LNCaP clone FGC (cell line): Measurements from ENCODE around the gene CAPS2.

Experiments
- DNase-seq: peaks from one replicate; pipeline ENCODE4 v3.0.0-alpha.2; 2011; ENCODE audit warnings: low read depth
- H3K4me3 ChIP-seq: 2 replicates; pipeline ENCODE4 v1.5.1; 2011; ENCODE audit warnings: mild to moderate bottlenecking, low read depth, low read length, control low read depth
- CTCF ChIP-seq: IDR thresholded peaks from 2 replicates; pipeline ENCODE4 v1.5.1; 2012; ENCODE audit warnings: mild to moderate bottlenecking; ENCODE audit not compliant: control insufficient read depth, insufficient read depth; ENCODE audit errors: extremely low read depth

Gene CAPS2

DNA sequence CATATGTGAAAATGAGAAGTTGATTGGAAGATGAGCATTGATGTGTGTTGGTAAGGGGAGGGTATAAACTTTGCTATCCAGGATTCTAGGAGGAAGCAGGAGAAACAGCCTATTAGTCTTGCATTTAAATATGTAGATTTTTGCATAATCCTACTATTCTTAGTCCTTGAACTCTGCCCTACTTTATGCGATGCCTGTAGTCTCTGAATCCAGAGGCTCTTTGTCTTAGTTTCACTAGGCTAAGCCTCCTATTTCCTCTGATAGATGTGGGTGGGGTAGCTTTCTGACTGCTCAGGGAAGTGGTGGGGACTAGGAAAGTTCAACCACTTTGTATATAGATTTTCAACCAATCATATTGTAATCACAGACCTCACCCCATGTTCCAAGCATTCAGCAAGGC is 71.0 kb downstream of the CAPS2 start:
- no peak for TF ChIP-seq CTCF
- no peak overlapping the region for H3K4me3 ChIP-seq
- DNase-seq, result no peak

- no peak overlapping the region for H3K4me3 ChIP-seq
- no peak for DNase-seq
- TF ChIP-seq CTCF, result no peak
These were observed 72.6 kb downstream of the CAPS2 start for GRCh38 chr12:75257510-75257909.

GRCh38 chr12:75245108-75245507 is 85.0 kb downstream of the CAPS2 start:
- H3K4me3 ChIP-seq, result no peak overlapping the region
- no peak for TF ChIP-seq CTCF
- DNase-seq, result no peak

DNA sequence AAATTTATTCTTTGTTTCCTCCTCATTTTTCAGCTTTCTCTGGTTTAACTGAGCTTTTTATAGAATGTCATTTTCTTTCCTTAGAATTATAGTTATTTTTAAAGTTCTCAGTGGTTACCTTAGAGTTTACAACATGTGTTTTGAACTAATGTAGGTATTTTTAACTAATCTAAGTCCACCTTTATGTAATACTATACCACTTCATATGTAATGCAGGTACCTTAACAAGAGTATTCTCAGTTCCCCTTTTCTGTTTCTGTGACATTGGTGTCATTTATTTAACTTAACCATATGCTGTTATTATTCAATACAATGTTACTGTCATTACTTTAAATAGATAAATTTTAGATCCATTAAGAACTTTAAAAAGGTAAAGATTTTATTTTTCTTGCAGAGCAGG is 90.1 kb downstream of the CAPS2 start:
- DNase-seq, result no peak
- H3K4me3 ChIP-seq, result no peak overlapping the region
- no peak for TF ChIP-seq CTCF

- TF ChIP-seq CTCF, result no peak
- DNase-seq, result peak; percentile 4
- H3K4me3 ChIP-seq, result no peak overlapping the region
These were observed 93.9 kb downstream of the CAPS2 start for GRCh38 chr12:75236206-75236605.

DNA sequence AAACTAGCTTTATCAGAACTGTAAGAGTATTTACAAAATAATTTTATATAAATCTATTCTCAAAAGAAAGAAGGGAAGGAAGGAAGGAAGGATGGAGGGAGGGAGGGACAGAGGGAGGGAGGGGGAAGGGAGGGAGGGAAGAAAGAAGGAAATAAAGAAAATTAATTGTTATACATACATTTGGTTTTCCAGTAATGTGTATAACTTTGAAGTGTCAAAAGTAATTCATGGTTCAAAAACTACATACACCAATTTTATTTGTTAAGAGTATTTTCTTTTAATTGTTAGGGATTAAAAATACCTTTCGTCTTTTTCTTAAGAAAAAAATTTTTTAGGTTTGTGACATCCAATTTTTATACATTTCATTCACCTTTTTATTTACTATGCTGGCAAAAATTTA is 103.0 kb downstream of the CAPS2 start:
- no peak for TF ChIP-seq CTCF
- H3K4me3 ChIP-seq, result no peak overlapping the region
- no peak for DNase-seq
